Measurements from ENCODE around the gene MAMDC4.
"Not testable (repeated sequence)": the region's sequence is repeated elsewhere in the genome, so short reads cannot be mapped to it uniquely, and the experiment has no call there.

Gene MAMDC4

GRCh38 chr9:136839229-136840139 lies 12.7 kb upstream of the MAMDC4 start:
- no peak for DNase-seq (ENCODE audit: low read depth in 2 of 2)

GRCh38 chr9:136840140-136840876 lies 11.8 kb upstream of the MAMDC4 start:
- DNase-seq (ENCODE audit: low read depth in 2 of 2), result no peak

- DNase-seq (ENCODE audit: low read depth in 2 of 2), result no peak
These were observed 11.1 kb upstream of the MAMDC4 start for GRCh38 chr9:136840877-136841645.

- not testable (repeated sequence) for DNase-seq (ENCODE audit: low read depth in 2 of 2)
These were observed 10.3 kb upstream of the MAMDC4 start for GRCh38 chr9:136841646-136842379.

DNA sequence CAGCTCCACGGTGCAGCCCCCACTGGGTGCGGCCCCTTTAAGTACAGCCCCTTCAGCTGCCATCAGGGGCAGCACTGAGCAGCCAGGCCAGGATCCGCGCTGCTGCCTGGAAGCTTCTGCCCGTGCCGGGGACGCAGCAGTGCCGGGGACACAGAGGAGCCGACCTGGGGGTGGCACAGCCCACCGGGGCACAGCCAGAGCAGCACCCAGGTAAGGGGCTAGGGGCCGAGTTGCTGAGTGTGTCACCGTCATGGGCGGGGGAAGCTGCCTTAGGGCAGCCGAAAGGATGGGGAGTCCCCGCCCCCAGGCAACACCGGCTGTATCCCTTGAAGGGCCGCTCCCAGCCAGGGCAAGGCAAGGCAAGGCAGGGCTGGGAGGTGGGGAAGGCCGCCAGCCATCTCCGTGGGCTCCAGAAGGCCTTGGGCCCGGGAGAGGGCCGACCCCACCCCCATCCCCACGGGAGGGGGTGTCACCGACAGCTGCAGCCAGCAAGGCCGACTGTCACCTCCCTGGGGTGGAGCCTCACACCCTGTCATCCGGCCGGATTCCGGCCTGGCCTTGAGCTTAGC lies 9.7 kb upstream of the MAMDC4 start, which contains the start of gene AJM1:
TSS of gene AJM1 (plus strand) at position 99 of the 569 bp plus-strand sequence. CDS start 1,937 bp downstream, outside the sequence.
- DNase-seq (ENCODE audit: low read depth in 2 of 2), result peak; percentile 51 to 59

DNA sequence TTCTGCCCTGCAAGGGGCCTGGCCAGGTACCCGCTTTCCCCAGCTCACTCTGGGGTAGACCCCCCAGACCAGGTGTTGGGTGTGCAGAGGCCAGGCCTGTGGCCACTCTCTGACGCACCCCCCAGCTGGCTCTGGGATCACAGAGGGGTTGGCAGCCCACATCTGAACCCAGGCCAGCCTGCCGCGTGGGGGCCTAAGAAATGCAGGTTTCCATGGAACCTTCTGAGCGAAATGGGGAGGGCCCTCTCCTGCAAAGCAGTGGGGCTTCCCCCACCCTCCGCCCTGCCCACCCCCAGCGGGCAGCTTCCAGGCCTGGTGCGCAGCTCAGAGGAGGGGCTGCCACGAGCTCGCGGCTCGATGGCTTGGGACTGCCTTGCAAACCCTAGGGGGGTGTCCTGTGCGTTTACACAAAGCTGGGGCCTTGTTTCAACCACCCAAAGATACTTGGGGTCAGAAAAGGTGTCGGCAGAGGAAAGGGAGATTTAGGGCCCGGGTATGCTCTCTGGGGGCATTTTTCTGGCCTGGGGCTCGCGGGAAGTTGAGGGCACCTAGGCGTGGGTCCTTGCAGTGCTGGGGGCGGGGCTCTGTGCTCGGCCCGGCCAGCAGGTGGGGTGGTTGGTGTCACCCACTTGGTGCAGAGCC lies 8.9 kb upstream of the MAMDC4 start:
- DNase-seq (ENCODE audit: low read depth in 2 of 2), result not testable (repeated sequence)

DNA sequence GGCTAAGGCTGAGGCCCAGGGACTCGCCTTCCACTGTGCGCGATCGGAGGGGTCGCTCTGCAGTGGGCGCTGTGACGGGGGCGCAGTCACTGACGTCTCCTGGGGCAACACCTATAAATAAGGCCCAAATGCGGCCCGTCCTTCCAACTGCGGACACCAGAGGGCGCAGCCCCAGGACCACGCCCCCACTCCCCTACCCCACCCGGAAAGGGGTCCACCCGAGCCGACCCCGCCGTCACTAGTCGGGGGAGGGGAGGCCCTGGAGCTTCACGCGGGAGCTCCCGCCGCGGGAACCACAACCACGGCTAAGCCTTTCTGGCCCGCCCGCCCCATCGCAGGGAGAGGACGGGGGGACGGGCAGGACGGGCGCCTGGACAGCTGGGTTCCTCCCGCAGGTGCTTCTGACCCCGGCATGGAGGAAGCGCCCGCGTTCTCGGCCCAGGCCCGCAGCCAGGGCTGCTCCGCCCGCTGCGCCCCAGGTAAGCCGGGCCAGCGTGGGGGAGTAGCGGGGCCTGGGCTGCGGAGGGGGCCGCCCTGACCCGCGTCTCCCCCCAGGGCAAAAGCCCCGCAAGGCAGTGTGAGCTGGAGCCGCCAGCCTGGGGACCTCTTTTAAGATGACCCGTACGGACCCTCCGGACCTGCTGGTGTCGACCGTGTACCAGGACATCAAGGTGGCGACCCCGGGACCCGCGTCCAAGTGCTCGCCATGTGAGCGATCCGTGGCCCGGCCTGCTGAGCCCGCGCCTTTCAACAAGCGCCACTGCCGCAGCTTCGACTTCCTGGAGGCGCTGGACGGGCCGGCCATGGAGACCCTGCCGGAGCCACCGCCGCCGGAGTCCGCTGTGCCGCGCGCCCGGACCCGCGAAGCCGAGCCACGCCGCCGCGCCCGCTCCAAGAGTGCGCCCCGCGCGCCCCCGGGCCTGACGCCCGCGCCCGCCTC lies 8.1 kb upstream of the MAMDC4 start:
- peak; percentile 21 to 36 for DNase-seq (ENCODE audit: low read depth in 2 of 2)

GRCh38 chr9:136844761-136845464 lies 7.2 kb upstream of the MAMDC4 start:
- no peak for DNase-seq (ENCODE audit: low read depth in 2 of 2)

DNA sequence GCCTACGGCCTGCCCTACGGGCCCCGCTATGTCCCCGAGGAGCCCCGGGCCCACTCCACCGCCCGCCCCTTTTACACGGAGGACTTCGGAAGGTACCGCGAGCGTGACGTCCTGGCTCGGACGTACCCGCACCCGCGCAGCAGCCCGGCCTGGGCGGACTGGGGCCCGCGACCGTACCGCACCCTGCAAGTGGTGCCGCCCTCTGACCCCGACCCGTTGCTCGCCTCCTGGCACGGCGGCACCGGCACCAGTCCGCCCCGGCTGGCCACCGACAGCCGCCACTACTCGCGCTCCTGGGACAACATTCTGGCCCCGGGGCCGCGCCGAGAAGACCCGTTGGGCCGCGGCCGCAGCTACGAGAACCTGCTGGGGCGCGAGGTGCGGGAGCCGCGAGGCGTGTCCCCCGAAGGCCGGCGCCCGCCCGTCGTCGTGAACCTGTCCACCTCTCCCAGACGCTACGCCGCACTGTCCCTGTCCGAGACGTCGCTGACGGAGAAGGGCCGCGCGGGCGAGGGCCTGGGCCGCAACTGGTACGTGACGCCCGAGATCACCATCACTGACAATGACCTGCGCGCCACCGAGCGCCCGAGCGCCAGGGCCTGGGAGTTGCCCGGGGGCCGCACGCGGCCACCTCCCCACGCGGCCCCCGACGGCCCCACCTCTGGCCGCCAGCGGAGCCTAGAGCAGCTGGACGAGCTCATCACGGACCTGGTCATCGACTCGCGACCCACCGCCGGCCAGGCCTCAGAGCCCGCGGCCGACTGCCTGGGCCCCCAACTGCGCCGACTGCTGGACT lies 6.5 kb upstream of the MAMDC4 start:
- DNase-seq (ENCODE audit: low read depth in 2 of 2), result no peak

DNA sequence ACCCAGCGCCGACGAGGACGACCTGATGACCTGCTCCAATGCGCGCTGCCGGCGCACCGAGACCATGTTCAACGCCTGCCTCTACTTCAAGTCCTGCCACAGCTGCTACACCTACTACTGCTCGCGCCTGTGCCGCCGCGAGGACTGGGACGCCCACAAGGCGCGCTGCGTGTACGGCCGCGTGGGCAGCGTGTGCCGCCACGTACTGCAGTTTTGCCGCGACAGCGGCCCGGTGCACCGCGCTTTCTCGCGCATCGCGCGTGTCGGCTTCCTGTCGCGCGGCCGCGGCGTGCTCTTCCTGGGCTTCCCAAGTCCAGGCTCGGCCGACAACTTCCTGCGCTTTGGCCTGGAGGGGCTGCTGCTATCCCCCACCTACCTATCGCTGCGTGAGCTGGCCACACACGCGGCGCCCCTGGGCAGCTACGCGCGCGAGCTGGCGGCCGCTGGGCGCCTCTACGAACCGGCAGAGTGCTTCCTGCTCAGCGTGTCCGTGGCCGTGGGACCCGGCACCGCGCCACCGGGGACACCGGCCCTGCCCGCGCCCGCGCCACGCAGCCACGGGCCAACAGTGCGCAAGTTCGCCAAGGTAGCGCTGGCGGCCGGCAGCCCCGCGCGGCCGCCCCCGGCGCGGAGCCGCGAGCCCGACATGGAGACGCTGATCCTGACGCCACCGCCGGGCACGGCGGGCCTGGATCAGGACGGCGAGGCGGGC lies 5.6 kb upstream of the MAMDC4 start:
- DNase-seq (ENCODE audit: low read depth in 2 of 2), result no peak

DNA sequence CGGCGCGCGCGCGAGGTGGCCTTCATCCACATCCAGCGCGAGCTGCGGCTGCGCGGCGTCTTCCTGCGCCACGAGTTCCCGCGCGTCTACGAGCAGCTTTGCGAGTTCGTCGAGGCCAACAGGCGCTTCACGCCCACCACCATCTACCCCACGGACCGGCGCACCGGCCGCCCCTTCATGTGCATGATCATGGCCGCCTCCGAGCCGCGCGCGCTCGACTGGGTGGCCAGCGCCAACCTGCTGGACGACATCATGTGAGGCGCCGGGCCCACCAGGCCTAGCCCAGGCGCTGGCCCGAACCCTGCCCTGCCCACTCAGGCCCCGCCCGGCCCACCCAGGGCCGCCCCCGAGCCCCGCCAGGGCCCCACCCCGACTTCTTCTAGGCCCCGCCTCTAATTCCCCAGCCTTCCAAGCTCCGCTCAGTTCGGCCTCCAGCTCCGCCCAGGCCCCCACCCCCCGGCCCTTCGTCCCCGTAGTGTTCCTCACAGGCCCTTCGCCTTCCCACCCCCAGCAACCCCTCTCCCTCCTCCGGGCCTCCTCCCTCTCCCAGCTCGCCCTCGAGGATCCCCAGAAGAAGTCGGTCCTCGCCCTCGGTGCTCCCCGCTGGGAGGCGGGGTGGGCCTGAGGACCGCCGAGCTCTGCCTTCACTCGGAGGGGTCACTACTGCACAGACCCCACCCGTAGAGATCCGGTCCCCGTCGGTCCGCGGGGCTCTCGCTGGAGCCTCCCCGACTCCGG lies 4.9 kb upstream of the MAMDC4 start:
- DNase-seq (ENCODE audit: low read depth in 2 of 2), result no peak

GRCh38 chr9:136847826-136848392 lies 4.2 kb upstream of the MAMDC4 start:
- DNase-seq (ENCODE audit: low read depth in 2 of 2), result peak; percentile 31 to 43

- no peak for DNase-seq (ENCODE audit: low read depth in 2 of 2)
These were observed 3.6 kb upstream of the MAMDC4 start for GRCh38 chr9:136848393-136849037.

DNA sequence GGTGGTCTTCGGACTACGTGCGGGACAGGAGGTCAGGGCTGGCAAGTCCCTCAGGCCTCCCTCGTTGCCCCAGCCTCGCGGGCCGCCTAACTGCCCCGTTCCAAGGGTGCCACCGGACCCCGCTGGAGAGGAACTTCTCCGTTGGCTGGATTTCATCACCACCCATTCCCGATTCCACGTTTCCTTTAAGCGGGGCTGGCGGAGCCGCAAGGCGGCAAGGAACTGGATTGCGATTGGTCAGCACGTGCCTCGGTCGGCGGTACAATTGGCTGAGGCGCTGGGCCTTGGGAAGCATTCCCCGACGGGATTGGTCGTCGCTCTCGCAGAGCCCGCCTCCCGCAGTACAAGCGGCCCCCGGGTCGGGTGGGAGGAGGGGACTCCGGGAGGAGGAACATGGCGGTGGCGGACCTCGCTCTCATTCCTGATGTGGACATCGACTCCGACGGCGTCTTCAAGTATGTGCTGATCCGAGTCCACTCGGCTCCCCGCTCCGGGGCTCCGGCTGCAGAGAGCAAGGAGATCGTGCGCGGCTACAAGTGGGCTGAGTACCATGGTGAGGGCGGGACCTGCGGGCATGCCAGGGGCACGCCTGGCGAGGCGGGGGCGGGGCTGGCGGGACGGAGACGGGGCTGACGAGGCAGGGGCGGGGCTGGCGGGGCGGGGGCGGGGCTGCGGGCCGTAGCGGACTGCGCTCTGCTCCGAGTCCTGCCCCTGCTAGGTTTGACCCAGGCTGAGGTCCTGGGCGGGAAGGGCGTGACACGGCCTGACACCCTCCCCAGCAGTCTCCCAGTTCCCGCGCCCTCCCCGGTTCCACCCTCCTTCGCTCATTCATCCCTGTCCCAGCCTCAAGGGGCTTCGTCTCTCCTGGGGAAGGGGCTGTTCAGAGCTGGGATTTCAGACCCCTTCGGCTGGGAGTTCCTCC lies 2.8 kb upstream of the MAMDC4 start, which contains the start of gene PHPT1:
TSS of gene PHPT1 (plus strand) at position 372 of the 922 bp plus-strand sequence. CDS start at position 394, 22 bp downstream.
- DNase-seq (ENCODE audit: low read depth in 2 of 2), result peak; percentile 89 to 94

Data from activated CD8-positive, alpha-beta memory T cell treated with anti-CD3 and anti-CD28 coated beads for 4 hours (primary cell).